GM12891 (cell line): Measurements from ENCODE around the gene ZNF346.

Experiments
- PAX5 ChIP-seq: IDR thresholded peaks from 2 replicates; pipeline ENCODE4 v1.6.1; 2011; ENCODE audit warnings: low read length, moderate library complexity, mild to moderate bottlenecking; ENCODE audit not compliant: insufficient read depth, severe bottlenecking
- POLR2A ChIP-seq: IDR thresholded peaks from 2 replicates; pipeline ENCODE4 v1.6.1; 2011; ENCODE audit warnings: low read depth, low read length, control low read depth
- POLR2AphosphoS5 ChIP-seq: IDR thresholded peaks from 2 replicates; pipeline ENCODE4 v1.6.1; 2011; ENCODE audit warnings: low read depth, low read length, control low read depth
- SPI1 ChIP-seq: IDR thresholded peaks from 2 replicates; pipeline ENCODE4 v1.6.1; 2011; ENCODE audit warnings: low read depth, low read length, control low read depth
- TAF1 ChIP-seq: IDR thresholded peaks from 2 replicates; pipeline ENCODE4 v1.6.1; 2011; ENCODE audit warnings: low read depth, low read length, control low read depth

- TF ChIP-seq POLR2AphosphoS5: no peak
- TF ChIP-seq PAX5: no peak
- TF ChIP-seq POLR2A: no peak
- no peak for TF ChIP-seq TAF1
- TF ChIP-seq SPI1: no peak
Observed at GRCh38 chr5:176987583-176987982, 34.9 kb upstream of the ZNF346 start.
